Measurements from ENCODE around the gene FUBP3. TPM values are rescaled to one million over a fixed set of nuclear protein-coding genes. Genes with fewer than 3 reads are reported as not detected.

FUBP3 gene
- total and polyA plus RNA-seq, 2 experiments from 2014 or later: 42.5 to 74.8 TPM

- no peak for TF ChIP-seq ZNF462 (CRISPR knock-in tag; IDR thresholded peaks at IDR 0.05)
- TF ChIP-seq POLR2AphosphoS5 (IDR thresholded peaks at IDR 0.05; ENCODE audit: low read depth): no peak
- TF ChIP-seq JUNB (IDR thresholded peaks at IDR 0.05; ENCODE audit: unreplicated experiment): no peak
- TF ChIP-seq EZH2phosphoT487 (IDR thresholded peaks at IDR 0.05; ENCODE audit: unreplicated experiment): no peak
- TF ChIP-seq ZNF331 (CRISPR knock-in tag; IDR thresholded peaks at IDR 0.05; ENCODE audit: low read depth): no peak
- no peak for TF ChIP-seq ZNF114 (CRISPR knock-in tag; IDR thresholded peaks at IDR 0.05)
- TF ChIP-seq CREB1 (CRISPR knock-in tag; IDR thresholded peaks at IDR 0.05; ENCODE audit: low read depth): no peak
Measured at GRCh38 chr9:130583271-130583670, 3.9 kb downstream of the FUBP3 start (continued).

- H3K4me1 Mint-ChIP-seq: no peaks in the 10 kb centered on the region
- no peaks in the 10 kb centered on the region for H3K36me3 ChIP-seq (ENCODE audit: insufficient read depth)
- H3K79me2 ChIP-seq (replicated peaks; ENCODE audit: insufficient read depth): peaks cover 99% of the 10 kb centered on the region
- H3K27me3 Mint-ChIP-seq (ENCODE audit: insufficient read depth, low read depth, poor library complexity): no peaks in the 10 kb centered on the region
- TF ChIP-seq EZH2 (IDR thresholded peaks at IDR 0.05; ENCODE audit: low read depth, unreplicated experiment) (no peak), CREB1 (CRISPR knock-in tag; IDR thresholded peaks at IDR 0.05; ENCODE audit: low read depth) (no peak)
- H3K36me3 Mint-ChIP-seq (ENCODE audit: low read depth): peaks cover 6% of the 10 kb centered on the region; the same call in 1 of the 3 replicates
- DNase-seq (ENCODE audit: low spot score) (no peak), ATAC-seq (no peak)
- H4K20me1 ChIP-seq (replicated peaks; ENCODE audit: insufficient read depth): peaks cover 59% of the 10 kb centered on the region
- H3K27ac ChIP-seq (ENCODE audit: low read depth): no peak overlapping the region
- no peak overlapping the region for H3K4me2 ChIP-seq
- H3K27ac Mint-ChIP-seq: no peak overlapping the region
- H3K4me1 ChIP-seq (ENCODE audit: insufficient read depth): peaks cover 6% of the 10 kb centered on the region; the same call in 1 of the 2 replicates
- no peaks in the 10 kb centered on the region for H3K9me2 ChIP-seq (ENCODE audit: insufficient read depth)
- H3K4me3 ChIP-seq: no peak overlapping the region
- no peaks in the 10 kb centered on the region for H3K27me3 ChIP-seq (ENCODE audit: insufficient read depth)
- H3K9me3 Mint-ChIP-seq: no peaks in the 10 kb centered on the region
- no peak overlapping the region for H3K4me3 Mint-ChIP-seq
- no peaks in the 10 kb centered on the region for H3F3A ChIP-seq (replicated peaks; ENCODE audit: low read depth)
- H2AFZ ChIP-seq: no peak overlapping the region
Measured at GRCh38 chr9:130587921-130588320, 8.5 kb downstream of the FUBP3 start.
